ENCODE results near the gene ZNF362. TPM values are rescaled to one million over a fixed set of nuclear protein-coding genes. Genes with fewer than 3 reads are reported as not detected.

The ZNF362 gene
- total RNA-seq, 1 donor from 2014 or later, result 110 TPM

DNA sequence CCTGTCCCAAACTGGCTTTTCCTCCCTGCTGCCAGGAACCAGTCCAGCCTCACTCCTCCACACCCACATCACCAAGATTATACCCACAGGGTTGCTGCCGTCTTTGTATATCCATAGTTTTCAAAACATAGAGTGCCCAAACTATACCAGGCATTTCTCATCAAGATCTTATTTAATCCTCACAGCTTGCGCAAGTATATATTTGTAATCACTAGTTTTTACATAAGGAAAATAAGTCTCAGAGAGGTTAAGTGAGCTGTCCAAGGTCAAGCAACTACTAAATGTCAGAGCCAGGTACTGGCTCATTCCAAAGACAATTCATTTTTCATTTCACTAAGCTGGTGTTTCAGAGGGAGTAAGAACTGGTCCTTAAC, 34.9 kb upstream of the ZNF362 start:
- Mint-ChIP-seq H3K4me3 (ENCODE audit: unreplicated experiment) (no peak overlapping the region), H3K4me1 (ENCODE audit: unreplicated experiment) (peaks cover 17% of the 10 kb centered on the region), H3K36me3 (ENCODE audit: unreplicated experiment) (peaks cover 4% of the 10 kb centered on the region), H3K9me3 (ENCODE audit: unreplicated experiment) (peaks cover 14% of the 10 kb centered on the region), H3K27ac (ENCODE audit: unreplicated experiment) (no peak overlapping the region), H3K27me3 (ENCODE audit: unreplicated experiment) (peaks cover 3% of the 10 kb centered on the region)
- TF ChIP-seq, protein P1, sequence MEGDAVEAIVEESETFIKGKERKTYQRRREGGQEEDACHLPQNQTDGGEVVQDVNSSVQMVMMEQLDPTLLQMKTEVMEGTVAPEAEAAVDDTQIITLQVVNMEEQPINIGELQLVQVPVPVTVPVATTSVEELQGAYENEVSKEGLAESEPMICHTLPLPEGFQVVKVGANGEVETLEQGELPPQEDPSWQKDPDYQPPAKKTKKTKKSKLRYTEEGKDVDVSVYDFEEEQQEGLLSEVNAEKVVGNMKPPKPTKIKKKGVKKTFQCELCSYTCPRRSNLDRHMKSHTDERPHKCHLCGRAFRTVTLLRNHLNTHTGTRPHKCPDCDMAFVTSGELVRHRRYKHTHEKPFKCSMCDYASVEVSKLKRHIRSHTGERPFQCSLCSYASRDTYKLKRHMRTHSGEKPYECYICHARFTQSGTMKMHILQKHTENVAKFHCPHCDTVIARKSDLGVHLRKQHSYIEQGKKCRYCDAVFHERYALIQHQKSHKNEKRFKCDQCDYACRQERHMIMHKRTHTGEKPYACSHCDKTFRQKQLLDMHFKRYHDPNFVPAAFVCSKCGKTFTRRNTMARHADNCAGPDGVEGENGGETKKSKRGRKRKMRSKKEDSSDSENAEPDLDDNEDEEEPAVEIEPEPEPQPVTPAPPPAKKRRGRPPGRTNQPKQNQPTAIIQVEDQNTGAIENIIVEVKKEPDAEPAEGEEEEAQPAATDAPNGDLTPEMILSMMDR (IDR thresholded peaks at IDR 0.05), result no peak
- DNase-seq (ENCODE audit: extremely low spot score, unreplicated experiment), result no peak

DNA sequence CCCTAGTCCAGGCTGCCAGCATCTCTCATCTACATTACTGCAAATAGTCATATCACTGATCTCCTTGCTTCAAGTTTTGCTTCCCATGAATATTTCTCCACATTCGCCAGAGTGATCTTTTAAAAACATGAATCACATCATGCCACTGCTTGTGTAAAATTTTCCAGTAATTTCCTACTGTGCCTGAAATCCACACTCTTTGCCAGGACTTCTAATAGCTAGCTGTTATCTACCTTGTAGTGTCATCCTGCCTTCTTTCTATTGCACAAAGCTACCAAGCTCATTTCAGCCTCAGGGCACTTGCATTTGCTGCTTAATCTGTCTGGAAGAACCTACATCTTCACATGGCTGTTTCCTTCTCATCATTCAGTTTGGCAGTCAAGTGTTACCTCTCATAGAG, 33.9 kb upstream of the ZNF362 start:
- Mint-ChIP-seq H3K4me3 (ENCODE audit: unreplicated experiment) (no peak overlapping the region), H3K9me3 (ENCODE audit: unreplicated experiment) (peaks cover 14% of the 10 kb centered on the region), H3K36me3 (ENCODE audit: unreplicated experiment) (peaks cover 4% of the 10 kb centered on the region), H3K27me3 (ENCODE audit: unreplicated experiment) (peaks cover 3% of the 10 kb centered on the region), H3K27ac (ENCODE audit: unreplicated experiment) (no peak overlapping the region), H3K4me1 (ENCODE audit: unreplicated experiment) (peaks cover 17% of the 10 kb centered on the region)
- no peak for DNase-seq (ENCODE audit: extremely low spot score, unreplicated experiment)
- TF ChIP-seq, protein P1 (IDR thresholded peaks at IDR 0.05), result no peak

DNA sequence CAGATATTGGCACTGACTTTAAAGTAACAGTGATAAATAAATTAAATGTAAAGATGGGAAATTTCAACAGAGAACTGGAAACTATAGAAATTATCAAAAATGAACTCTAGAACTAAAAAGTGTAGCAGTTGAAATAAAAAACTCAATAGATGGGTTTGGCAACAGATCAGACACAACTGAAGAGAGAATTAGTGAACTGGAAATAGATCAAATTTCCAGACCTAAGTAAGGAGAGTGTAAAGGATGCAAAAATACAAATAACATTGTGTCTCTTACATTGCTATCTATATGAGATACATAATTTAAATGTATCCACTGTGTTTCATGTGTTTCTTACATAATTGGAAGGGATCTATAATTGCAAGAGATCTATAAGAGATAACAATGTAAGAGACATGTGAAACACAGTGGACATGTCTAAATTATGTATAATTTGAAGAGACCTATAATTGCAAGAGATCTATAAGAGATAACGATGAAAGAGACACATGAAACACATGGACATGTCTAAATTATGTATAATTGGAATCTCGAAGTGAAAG, 32.1 kb upstream of the ZNF362 start:
- peaks cover 6% of the 10 kb centered on the region for H3K27me3 Mint-ChIP-seq (ENCODE audit: unreplicated experiment)
- H3K27ac Mint-ChIP-seq (ENCODE audit: unreplicated experiment), result no peak overlapping the region
- no peak for DNase-seq (ENCODE audit: extremely low spot score, unreplicated experiment)
- H3K36me3 Mint-ChIP-seq (ENCODE audit: unreplicated experiment), result peaks cover 4% of the 10 kb centered on the region
- TF ChIP-seq, protein P1 (IDR thresholded peaks at IDR 0.05), result no peak
- peaks cover 14% of the 10 kb centered on the region for H3K9me3 Mint-ChIP-seq (ENCODE audit: unreplicated experiment)
- peaks cover 21% of the 10 kb centered on the region for H3K4me1 Mint-ChIP-seq (ENCODE audit: unreplicated experiment)
- H3K4me3 Mint-ChIP-seq (ENCODE audit: unreplicated experiment), result no peak overlapping the region

DNA sequence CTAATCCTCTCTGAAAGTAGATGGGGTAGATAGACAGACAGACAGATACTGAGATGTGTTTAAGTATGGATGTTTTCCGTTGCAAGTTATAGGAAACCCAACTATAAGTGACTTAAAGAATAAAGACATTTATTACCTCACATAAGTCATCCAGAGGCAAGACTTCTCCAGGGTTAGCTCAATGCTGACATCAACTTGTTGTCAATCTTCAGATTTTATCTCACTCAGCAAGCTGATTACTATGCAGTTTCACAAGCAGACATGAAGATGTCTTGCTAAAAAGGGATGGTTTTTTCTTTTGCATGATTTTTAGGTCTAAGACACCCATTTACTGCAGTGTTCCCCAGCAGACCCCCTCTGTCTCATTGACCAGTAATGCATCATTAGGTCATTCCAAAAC, 30.7 kb upstream of the ZNF362 start:
- Mint-ChIP-seq H3K27ac (ENCODE audit: unreplicated experiment) (no peak overlapping the region), H3K27me3 (ENCODE audit: unreplicated experiment) (peaks cover 6% of the 10 kb centered on the region), H3K9me3 (ENCODE audit: unreplicated experiment) (peaks cover 14% of the 10 kb centered on the region), H3K4me1 (ENCODE audit: unreplicated experiment) (peaks cover 11% of the 10 kb centered on the region), H3K4me3 (ENCODE audit: unreplicated experiment) (no peak overlapping the region), H3K36me3 (ENCODE audit: unreplicated experiment) (peaks cover 4% of the 10 kb centered on the region)
- TF ChIP-seq, protein P1 (IDR thresholded peaks at IDR 0.05), result no peak
- DNase-seq (ENCODE audit: extremely low spot score, unreplicated experiment), result no peak

DNA sequence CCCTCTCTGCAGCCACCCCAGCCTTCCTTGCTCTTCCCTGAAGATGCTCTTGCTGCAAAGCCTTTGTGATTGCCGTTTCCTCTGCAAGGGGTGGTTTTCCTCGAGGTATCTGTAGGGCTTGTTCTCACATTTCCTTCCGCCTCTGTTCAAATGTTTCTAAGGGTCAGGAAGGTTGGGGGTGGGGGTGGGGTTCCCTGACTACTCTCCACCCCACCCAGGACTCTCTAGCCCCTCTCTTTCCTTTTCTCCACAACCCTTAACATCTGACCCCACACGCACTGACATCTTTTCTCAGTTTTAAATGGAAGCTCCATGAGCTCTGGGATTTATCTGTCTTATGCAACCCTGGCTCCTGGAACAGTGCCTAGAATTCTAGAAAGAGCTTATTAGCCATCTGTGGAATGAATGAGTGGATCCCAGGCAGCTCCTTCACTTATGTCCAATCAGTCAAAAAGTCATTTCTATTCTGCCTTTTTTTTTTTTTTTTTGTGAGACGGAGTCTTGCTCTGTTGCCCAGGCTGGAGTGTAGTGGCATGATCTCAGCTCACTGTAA, 27.3 kb upstream of the ZNF362 start:
- Mint-ChIP-seq H3K36me3 (ENCODE audit: unreplicated experiment) (peaks cover 2% of the 10 kb centered on the region), H3K27me3 (ENCODE audit: unreplicated experiment) (peaks cover 6% of the 10 kb centered on the region), H3K4me1 (ENCODE audit: unreplicated experiment) (peaks cover 8% of the 10 kb centered on the region), H3K27ac (ENCODE audit: unreplicated experiment) (peak overlapping the region; percentile 69), H3K9me3 (ENCODE audit: unreplicated experiment) (peaks cover 11% of the 10 kb centered on the region), H3K4me3 (ENCODE audit: unreplicated experiment) (no peak overlapping the region)
- TF ChIP-seq, protein P1 (IDR thresholded peaks at IDR 0.05), result no peak
- DNase-seq (ENCODE audit: extremely low spot score, unreplicated experiment), result peak; percentile 25
